Activated T-cell treated with anti-CD3 and anti-CD28 coated beads for 1 hour (primary cell): ENCODE measurements around the gene CDT1.
A peak's percentile ranks its signal among the peaks of the same experiment; 100 is the strongest.
"Not testable (repeated sequence)": the region's sequence is repeated elsewhere in the genome, so short reads cannot be mapped to it uniquely, and the experiment has no call there.

ENCODE experiments used
- DNase-seq: peaks from one replicate; pipeline ENCODE4 v3.0.0-alpha.2; 2020; ENCODE audit warnings: low read depth

The CDT1 gene

GRCh38 chr16:88768071-88768783 lies 35.4 kb upstream of the CDT1 start:
- DNase-seq, result no peak

- no peak for DNase-seq
Observed at GRCh38 chr16:88769617-88770460, 33.8 kb upstream of the CDT1 start.

- DNase-seq, result no peak
Observed at GRCh38 chr16:88770461-88771293, 32.9 kb upstream of the CDT1 start.

- DNase-seq, result no peak
Observed at GRCh38 chr16:88771294-88771772, 32.3 kb upstream of the CDT1 start.

- DNase-seq, result not testable (repeated sequence)
Observed at GRCh38 chr16:88771781-88772180, 31.8 kb upstream of the CDT1 start.

- no peak for DNase-seq
Observed at GRCh38 chr16:88772871-88773811, 30.4 kb upstream of the CDT1 start.

- no peak for DNase-seq
Observed at GRCh38 chr16:88773812-88774291, 29.7 kb upstream of the CDT1 start.

- DNase-seq, result no peak
Observed at GRCh38 chr16:88774544-88775393, 28.8 kb upstream of the CDT1 start.

- no peak for DNase-seq
Observed at GRCh38 chr16:88775825-88776224, 27.8 kb upstream of the CDT1 start.

- DNase-seq, result no peak
Observed at GRCh38 chr16:88777471-88778270, 25.9 kb upstream of the CDT1 start.

GRCh38 chr16:88778271-88778525 lies 25.4 kb upstream of the CDT1 start:
- DNase-seq, result no peak

- DNase-seq, result no peak
Observed at GRCh38 chr16:88778541-88779065, 25.0 kb upstream of the CDT1 start.

GRCh38 chr16:88779406-88780141 lies 24.0 kb upstream of the CDT1 start:
- DNase-seq, result no peak

GRCh38 chr16:88780142-88781062 lies 23.2 kb upstream of the CDT1 start:
- no peak for DNase-seq

- DNase-seq, result peak; percentile 57
Observed at GRCh38 chr16:88781140-88782077, 22.2 kb upstream of the CDT1 start.
